ENCODE measurements around the gene WDR89.

WDR89 gene

DNA sequence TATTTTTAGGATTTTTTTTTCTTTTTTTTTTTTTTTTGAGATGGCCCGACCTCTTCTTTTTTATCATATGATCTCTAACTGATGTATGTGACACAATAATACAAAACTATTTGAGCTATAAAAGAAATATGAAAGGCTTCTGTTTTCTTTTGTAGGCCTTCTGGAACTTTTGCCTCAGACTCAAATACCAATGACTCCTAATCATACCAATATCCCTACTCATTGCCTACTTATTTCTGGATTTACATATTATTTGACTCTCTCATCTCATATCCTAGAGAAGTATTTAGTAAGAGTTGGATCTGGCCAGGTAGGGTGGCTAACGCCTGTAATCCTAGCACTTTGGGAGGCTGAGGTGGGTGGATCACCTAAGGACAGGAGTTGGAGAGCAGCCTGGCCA is 12.7 kb upstream of the WDR89 start:
- DNase-seq (ENCODE audit: low read depth in 1 of 2, low spot score in 1 of 2) = no peak
- TF ChIP-seq GABPA (IDR thresholded peaks at IDR 0.05; ENCODE audit: low read depth) (no peak), SPI1 (IDR thresholded peaks at IDR 0.05; ENCODE audit: borderline replicate concordance, low read depth) (no peak)
- TF ChIP-seq, protein P1, sequence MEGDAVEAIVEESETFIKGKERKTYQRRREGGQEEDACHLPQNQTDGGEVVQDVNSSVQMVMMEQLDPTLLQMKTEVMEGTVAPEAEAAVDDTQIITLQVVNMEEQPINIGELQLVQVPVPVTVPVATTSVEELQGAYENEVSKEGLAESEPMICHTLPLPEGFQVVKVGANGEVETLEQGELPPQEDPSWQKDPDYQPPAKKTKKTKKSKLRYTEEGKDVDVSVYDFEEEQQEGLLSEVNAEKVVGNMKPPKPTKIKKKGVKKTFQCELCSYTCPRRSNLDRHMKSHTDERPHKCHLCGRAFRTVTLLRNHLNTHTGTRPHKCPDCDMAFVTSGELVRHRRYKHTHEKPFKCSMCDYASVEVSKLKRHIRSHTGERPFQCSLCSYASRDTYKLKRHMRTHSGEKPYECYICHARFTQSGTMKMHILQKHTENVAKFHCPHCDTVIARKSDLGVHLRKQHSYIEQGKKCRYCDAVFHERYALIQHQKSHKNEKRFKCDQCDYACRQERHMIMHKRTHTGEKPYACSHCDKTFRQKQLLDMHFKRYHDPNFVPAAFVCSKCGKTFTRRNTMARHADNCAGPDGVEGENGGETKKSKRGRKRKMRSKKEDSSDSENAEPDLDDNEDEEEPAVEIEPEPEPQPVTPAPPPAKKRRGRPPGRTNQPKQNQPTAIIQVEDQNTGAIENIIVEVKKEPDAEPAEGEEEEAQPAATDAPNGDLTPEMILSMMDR (IDR thresholded peaks at IDR 0.05; ENCODE audit: insufficient read depth, low read length) = no peak
- TF ChIP-seq, protein P2, sequence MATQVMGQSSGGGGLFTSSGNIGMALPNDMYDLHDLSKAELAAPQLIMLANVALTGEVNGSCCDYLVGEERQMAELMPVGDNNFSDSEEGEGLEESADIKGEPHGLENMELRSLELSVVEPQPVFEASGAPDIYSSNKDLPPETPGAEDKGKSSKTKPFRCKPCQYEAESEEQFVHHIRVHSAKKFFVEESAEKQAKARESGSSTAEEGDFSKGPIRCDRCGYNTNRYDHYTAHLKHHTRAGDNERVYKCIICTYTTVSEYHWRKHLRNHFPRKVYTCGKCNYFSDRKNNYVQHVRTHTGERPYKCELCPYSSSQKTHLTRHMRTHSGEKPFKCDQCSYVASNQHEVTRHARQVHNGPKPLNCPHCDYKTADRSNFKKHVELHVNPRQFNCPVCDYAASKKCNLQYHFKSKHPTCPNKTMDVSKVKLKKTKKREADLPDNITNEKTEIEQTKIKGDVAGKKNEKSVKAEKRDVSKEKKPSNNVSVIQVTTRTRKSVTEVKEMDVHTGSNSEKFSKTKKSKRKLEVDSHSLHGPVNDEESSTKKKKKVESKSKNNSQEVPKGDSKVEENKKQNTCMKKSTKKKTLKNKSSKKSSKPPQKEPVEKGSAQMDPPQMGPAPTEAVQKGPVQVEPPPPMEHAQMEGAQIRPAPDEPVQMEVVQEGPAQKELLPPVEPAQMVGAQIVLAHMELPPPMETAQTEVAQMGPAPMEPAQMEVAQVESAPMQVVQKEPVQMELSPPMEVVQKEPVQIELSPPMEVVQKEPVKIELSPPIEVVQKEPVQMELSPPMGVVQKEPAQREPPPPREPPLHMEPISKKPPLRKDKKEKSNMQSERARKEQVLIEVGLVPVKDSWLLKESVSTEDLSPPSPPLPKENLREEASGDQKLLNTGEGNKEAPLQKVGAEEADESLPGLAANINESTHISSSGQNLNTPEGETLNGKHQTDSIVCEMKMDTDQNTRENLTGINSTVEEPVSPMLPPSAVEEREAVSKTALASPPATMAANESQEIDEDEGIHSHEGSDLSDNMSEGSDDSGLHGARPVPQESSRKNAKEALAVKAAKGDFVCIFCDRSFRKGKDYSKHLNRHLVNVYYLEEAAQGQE (IDR thresholded peaks at IDR 0.05; ENCODE audit: insufficient replicate concordance, low read depth) = no peak
- Histone ChIP-seq H3K27me3 (ENCODE audit: insufficient read depth, poor library complexity, severe bottlenecking) (no peaks in the 10 kb centered on the region), H3K27ac (replicated peaks) (no peak overlapping the region), H3K4me3 (replicated peaks; ENCODE audit: insufficient read depth, low read length) (no peak overlapping the region)

DNA sequence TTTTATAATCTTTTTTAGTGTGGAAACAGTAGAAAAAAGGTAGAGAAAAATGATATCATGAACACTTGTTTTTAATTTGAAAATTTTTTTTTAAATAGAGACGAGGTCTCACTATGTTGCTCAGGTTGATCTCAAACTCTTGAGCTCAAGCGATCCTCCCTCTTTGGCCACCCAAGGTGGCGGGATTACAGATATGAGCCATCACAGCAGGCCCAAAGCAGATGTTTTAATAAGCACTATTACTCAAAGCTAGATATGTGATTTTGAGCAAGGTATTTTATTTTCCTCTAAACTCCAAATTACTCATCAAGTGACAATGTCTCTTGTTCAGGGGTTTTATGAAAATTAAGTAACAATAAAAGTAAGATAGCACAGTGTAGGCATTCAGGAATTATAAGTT is 10.7 kb upstream of the WDR89 start:
- H3K27ac ChIP-seq (replicated peaks) = no peak overlapping the region
- TF ChIP-seq GABPA (IDR thresholded peaks at IDR 0.05; ENCODE audit: low read depth) = no peak
- TF ChIP-seq POLR2AphosphoS5 (IDR thresholded peaks at IDR 0.05; ENCODE audit: low read depth) = no peak
- TF ChIP-seq, protein P2 (IDR thresholded peaks at IDR 0.05; ENCODE audit: insufficient replicate concordance, low read depth) = no peak
- TF ChIP-seq, protein P1 (IDR thresholded peaks at IDR 0.05; ENCODE audit: insufficient read depth, low read length) = no peak
- no peak for TF ChIP-seq SPI1 (IDR thresholded peaks at IDR 0.05; ENCODE audit: borderline replicate concordance, low read depth)
- no peak for DNase-seq (ENCODE audit: low read depth in 1 of 2, low spot score in 1 of 2)

DNA sequence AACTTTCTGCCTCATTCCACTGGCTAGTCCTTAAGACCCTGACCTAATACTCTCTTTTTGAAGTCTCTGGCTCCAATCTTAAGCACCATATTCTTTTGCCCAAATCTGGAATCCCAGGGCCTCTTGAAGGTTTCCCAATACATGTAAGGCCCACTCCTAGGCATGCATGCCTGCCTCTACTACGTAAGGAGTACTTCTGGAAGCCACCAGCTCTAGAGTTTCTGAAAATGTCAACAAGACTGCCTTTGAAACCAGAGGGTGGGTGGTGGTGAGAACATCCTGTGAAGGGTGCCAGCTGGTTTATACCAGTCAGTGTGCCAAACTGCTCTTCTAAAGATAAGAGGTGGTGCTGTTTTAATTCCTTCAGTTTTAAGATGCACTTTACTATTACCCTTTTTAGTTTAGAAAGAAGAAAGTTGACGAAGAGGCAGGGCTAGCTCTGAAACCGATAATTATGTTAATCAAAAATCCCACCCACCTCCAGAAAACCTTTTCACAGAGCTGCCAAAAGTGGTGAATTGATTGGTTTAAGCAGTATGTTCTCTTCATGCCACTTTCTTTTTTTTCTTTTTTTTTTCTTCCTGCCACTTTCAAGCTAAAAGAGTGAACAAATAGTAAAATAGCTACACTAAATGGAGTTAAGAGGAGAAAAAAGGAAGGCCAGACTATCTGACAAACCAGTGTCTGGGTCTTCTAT is 8.7 kb upstream of the WDR89 start:
- Histone ChIP-seq H3K4me3 (replicated peaks; ENCODE audit: insufficient read depth, low read length) (no peak overlapping the region), H3K27ac (replicated peaks) (no peak overlapping the region), H3K27me3 (ENCODE audit: insufficient read depth, poor library complexity, severe bottlenecking) (no peaks in the 10 kb centered on the region)
- TF ChIP-seq SPI1 (IDR thresholded peaks at IDR 0.05; ENCODE audit: borderline replicate concordance, low read depth) (no peak), GABPA (IDR thresholded peaks at IDR 0.05; ENCODE audit: low read depth) (no peak), POLR2AphosphoS5 (IDR thresholded peaks at IDR 0.05; ENCODE audit: low read depth) (no peak)
- TF ChIP-seq, protein P2 (IDR thresholded peaks at IDR 0.05; ENCODE audit: insufficient replicate concordance, low read depth) = no peak
- TF ChIP-seq, protein P1 (IDR thresholded peaks at IDR 0.05; ENCODE audit: insufficient read depth, low read length) = no peak
- DNase-seq (ENCODE audit: low read depth in 1 of 2, low spot score in 1 of 2) = no peak

More for the DNA sequence above, 10.7 kb upstream of the WDR89 start:
- no peak overlapping the region for H3K4me3 ChIP-seq (replicated peaks; ENCODE audit: insufficient read depth, low read length)
- H3K27me3 ChIP-seq (ENCODE audit: insufficient read depth, poor library complexity, severe bottlenecking) = no peaks in the 10 kb centered on the region
